Measurements from ENCODE around the gene TWIST2. TPM values are rescaled to one million over a fixed set of nuclear protein-coding genes. Genes with fewer than 3 reads are reported as not detected.
A peak's percentile ranks its signal among the peaks of the same experiment; 100 is the strongest.

TWIST2 gene
- polyA plus RNA-seq, 1 of the 3 experiments (the other 2 are of a cell fraction) = 19.5 TPM

- DNase-seq = no peak
- Histone ChIP-seq H3K79me2 (ENCODE audit: insufficient read depth) (no peaks in the 10 kb centered on the region), H3F3A (replicated peaks; ENCODE audit: insufficient read depth) (no peaks in the 10 kb centered on the region), H2AFZ (ENCODE audit: low read depth) (no peak overlapping the region), H3K4me2 (no peak overlapping the region), H3K9me3 (no peaks in the 10 kb centered on the region; the same call in 1 of the 2 replicates), H3K4me3 (ENCODE audit: low read depth in 2 of 2, low read length in 1 of 2) (no peak overlapping the region), H3K9me2 (no peaks in the 10 kb centered on the region), H3K4me1 (ENCODE audit: control insufficient read depth in 1 of 2, insufficient read depth in 2 of 2, low read depth in 1 of 2, low read length in 1 of 2) (peaks cover 0 to 4% of the 10 kb centered on the region in 2 experiments; a peak in 2 of 4 replicates), H4K20me1 (ENCODE audit: insufficient read depth) (no peaks in the 10 kb centered on the region), H3K27me3 (ENCODE audit: insufficient read depth) (no peaks in the 10 kb centered on the region), H3K9ac (no peak overlapping the region), H3K27ac (ENCODE audit: low read depth in 2 of 2, low read length in 1 of 2) (no peak overlapping the region), H3K36me3 (replicated peaks in 1 of 2; ENCODE audit: control insufficient read depth in 1 of 2, insufficient read depth in 2 of 2, low read length in 1 of 2) (no peaks in the 10 kb centered on the region)
- POLR2A ChIA-PET = no interaction called here
- TF ChIP-seq POLR2AphosphoS5 (IDR thresholded peaks at IDR 0.05; ENCODE audit: low read depth, low read length) = no peak
- no peak for TF ChIP-seq NFIC (IDR thresholded peaks at IDR 0.05; ENCODE audit: borderline replicate concordance)
- TF ChIP-seq JUND (IDR thresholded peaks at IDR 0.05) = no peak
- WGBS (ENCODE audit: low lambda C conversion rate) = 29% methylated on average over 1 of the region's 1 CpG
- CTCF ChIA-PET = no interaction called here
Observed at GRCh38 chr2:238820197-238820596, 27.7 kb upstream of the TWIST2 start.

DNA sequence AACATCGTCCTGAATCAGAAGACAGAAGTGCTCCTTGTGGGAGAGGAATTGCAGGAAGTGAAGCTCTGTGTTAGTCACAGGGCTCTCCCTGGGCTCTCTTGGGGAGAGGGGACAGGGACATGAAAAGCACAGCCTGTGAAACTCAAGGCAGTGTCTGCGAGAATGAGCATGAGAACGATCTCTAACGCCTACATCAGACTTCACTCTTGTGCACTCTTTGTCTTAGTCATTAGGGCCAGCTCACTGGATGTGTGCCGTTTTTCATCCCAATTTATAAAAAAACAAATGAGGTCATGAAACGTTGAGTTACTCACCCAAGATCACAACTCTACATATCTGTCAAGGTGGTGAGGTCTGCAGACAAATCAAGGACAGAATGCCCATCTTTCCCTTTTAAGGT, 27.0 kb upstream of the TWIST2 start:
- peaks cover 0 to 4% of the 10 kb centered on the region in 2 experiments; a peak in 2 of 4 replicates for H3K4me1 ChIP-seq (ENCODE audit: control insufficient read depth in 1 of 2, insufficient read depth in 2 of 2, low read depth in 1 of 2, low read length in 1 of 2)
- H3K4me2 ChIP-seq = no peak overlapping the region
- no peaks in the 10 kb centered on the region for H3K27me3 ChIP-seq (ENCODE audit: insufficient read depth)
- no peaks in the 10 kb centered on the region for H3F3A ChIP-seq (replicated peaks; ENCODE audit: insufficient read depth)
- no peaks in the 10 kb centered on the region; the same call in 1 of the 2 replicates for H3K9me3 ChIP-seq
- no peak overlapping the region for H3K27ac ChIP-seq (ENCODE audit: low read depth in 2 of 2, low read length in 1 of 2)
- POLR2A ChIA-PET = no interaction called here
- H3K79me2 ChIP-seq (ENCODE audit: insufficient read depth) = no peaks in the 10 kb centered on the region
- no peak overlapping the region for H3K4me3 ChIP-seq (ENCODE audit: low read depth in 2 of 2, low read length in 1 of 2)
- no peak for DNase-seq
- H2AFZ ChIP-seq (ENCODE audit: low read depth) = no peak overlapping the region
- H3K9ac ChIP-seq = no peak overlapping the region
- TF ChIP-seq YY1 (IDR thresholded peaks at IDR 0.05; ENCODE audit: low read depth) = no peak
- no peak for TF ChIP-seq JUND (IDR thresholded peaks at IDR 0.05)
- TF ChIP-seq SIN3A (IDR thresholded peaks at IDR 0.05; ENCODE audit: borderline replicate concordance, low read depth, low read length) = no peak
- TF ChIP-seq USF2 (IDR thresholded peaks at IDR 0.05; ENCODE audit: borderline replicate concordance, low read depth, low read length) = no peak
- no peak for TF ChIP-seq FOXM1 (IDR thresholded peaks at IDR 0.05; ENCODE audit: low read depth)
- TF ChIP-seq MEF2A (IDR thresholded peaks at IDR 0.05; ENCODE audit: borderline replicate concordance, low read depth) = no peak
- TF ChIP-seq MAX (IDR thresholded peaks at IDR 0.05; ENCODE audit: low read depth) = no peak
- TF ChIP-seq RFX5 (IDR thresholded peaks at IDR 0.05; ENCODE audit: low read length) = no peak
- TF ChIP-seq RAD21 (IDR thresholded peaks at IDR 0.05; ENCODE audit: low read length) = no peak
- no peak for TF ChIP-seq MXI1 (IDR thresholded peaks at IDR 0.05; ENCODE audit: low read depth, low read length)
- TF ChIP-seq FOSL2 (IDR thresholded peaks at IDR 0.05; ENCODE audit: borderline replicate concordance, low read depth) = no peak
- no peaks in the 10 kb centered on the region for H3K36me3 ChIP-seq (replicated peaks in 1 of 2; ENCODE audit: control insufficient read depth in 1 of 2, insufficient read depth in 2 of 2, low read length in 1 of 2)
- WGBS (ENCODE audit: low lambda C conversion rate) = 36% methylated on average over 6 of the region's 6 CpGs
- CTCF ChIA-PET = no interaction called here
- H4K20me1 ChIP-seq (ENCODE audit: insufficient read depth) = no peaks in the 10 kb centered on the region
- H3K9me2 ChIP-seq = no peaks in the 10 kb centered on the region

- H3K36me3 ChIP-seq (replicated peaks in 1 of 2; ENCODE audit: control insufficient read depth in 1 of 2, insufficient read depth in 2 of 2, low read length in 1 of 2) = no peaks in the 10 kb centered on the region
- ChIA-PET CTCF (no interaction called here), POLR2A (no interaction called here)
- H3K4me1 ChIP-seq (ENCODE audit: control insufficient read depth in 1 of 2, insufficient read depth in 2 of 2, low read depth in 1 of 2, low read length in 1 of 2) = peaks cover 0 to 4% of the 10 kb centered on the region in 2 experiments; a peak in 2 of 4 replicates
- no peaks in the 10 kb centered on the region for H3F3A ChIP-seq (replicated peaks; ENCODE audit: insufficient read depth)
- H3K9me3 ChIP-seq = no peaks in the 10 kb centered on the region; the same call in 1 of the 2 replicates
- no peaks in the 10 kb centered on the region for H3K79me2 ChIP-seq (ENCODE audit: insufficient read depth)
- H3K9ac ChIP-seq = no peak overlapping the region
- H3K9me2 ChIP-seq = no peaks in the 10 kb centered on the region
- H3K27me3 ChIP-seq (ENCODE audit: insufficient read depth) = no peaks in the 10 kb centered on the region
- no peaks in the 10 kb centered on the region for H4K20me1 ChIP-seq (ENCODE audit: insufficient read depth)
- 20% methylated on average over 9 of the region's 9 CpGs for WGBS (ENCODE audit: low lambda C conversion rate)
- no peak overlapping the region for H3K4me2 ChIP-seq
- no peak overlapping the region for H3K4me3 ChIP-seq (ENCODE audit: low read depth in 2 of 2, low read length in 1 of 2)
- no peak for DNase-seq
- H3K27ac ChIP-seq (ENCODE audit: low read depth in 2 of 2, low read length in 1 of 2) = no peak overlapping the region
- no peak overlapping the region for H2AFZ ChIP-seq (ENCODE audit: low read depth)
- TF ChIP-seq POLR2AphosphoS5 (IDR thresholded peaks at IDR 0.05; ENCODE audit: low read depth, low read length) (no peak), MAX (IDR thresholded peaks at IDR 0.05; ENCODE audit: low read depth) (0 out of 2 replicates have a peak, but pooled peaks have one; percentile 18), PBX3 (IDR thresholded peaks at IDR 0.05) (peak; percentile 44)
Observed at GRCh38 chr2:238821391-238821790, 26.5 kb upstream of the TWIST2 start.
